ENCODE measurements around the gene ARHGEF1. TPM values are rescaled to one million over a fixed set of nuclear protein-coding genes. Genes with fewer than 3 reads are reported as not detected.

ARHGEF1 gene, protein sequence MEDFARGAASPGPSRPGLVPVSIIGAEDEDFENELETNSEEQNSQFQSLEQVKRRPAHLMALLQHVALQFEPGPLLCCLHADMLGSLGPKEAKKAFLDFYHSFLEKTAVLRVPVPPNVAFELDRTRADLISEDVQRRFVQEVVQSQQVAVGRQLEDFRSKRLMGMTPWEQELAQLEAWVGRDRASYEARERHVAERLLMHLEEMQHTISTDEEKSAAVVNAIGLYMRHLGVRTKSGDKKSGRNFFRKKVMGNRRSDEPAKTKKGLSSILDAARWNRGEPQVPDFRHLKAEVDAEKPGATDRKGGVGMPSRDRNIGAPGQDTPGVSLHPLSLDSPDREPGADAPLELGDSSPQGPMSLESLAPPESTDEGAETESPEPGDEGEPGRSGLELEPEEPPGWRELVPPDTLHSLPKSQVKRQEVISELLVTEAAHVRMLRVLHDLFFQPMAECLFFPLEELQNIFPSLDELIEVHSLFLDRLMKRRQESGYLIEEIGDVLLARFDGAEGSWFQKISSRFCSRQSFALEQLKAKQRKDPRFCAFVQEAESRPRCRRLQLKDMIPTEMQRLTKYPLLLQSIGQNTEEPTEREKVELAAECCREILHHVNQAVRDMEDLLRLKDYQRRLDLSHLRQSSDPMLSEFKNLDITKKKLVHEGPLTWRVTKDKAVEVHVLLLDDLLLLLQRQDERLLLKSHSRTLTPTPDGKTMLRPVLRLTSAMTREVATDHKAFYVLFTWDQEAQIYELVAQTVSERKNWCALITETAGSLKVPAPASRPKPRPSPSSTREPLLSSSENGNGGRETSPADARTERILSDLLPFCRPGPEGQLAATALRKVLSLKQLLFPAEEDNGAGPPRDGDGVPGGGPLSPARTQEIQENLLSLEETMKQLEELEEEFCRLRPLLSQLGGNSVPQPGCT
- 37.9 TPM for total RNA-seq
- long read RNA-seq, transcript ARHGEF1-203 (29 exons, 3,243 nt) = major isoform, 7 of 46 reads
- long read RNA-seq, partial matches to known transcripts = 24 of 46 reads
- long read RNA-seq, other reads (novel, unspliced or antisense) = 13 of 46 reads

DNA sequence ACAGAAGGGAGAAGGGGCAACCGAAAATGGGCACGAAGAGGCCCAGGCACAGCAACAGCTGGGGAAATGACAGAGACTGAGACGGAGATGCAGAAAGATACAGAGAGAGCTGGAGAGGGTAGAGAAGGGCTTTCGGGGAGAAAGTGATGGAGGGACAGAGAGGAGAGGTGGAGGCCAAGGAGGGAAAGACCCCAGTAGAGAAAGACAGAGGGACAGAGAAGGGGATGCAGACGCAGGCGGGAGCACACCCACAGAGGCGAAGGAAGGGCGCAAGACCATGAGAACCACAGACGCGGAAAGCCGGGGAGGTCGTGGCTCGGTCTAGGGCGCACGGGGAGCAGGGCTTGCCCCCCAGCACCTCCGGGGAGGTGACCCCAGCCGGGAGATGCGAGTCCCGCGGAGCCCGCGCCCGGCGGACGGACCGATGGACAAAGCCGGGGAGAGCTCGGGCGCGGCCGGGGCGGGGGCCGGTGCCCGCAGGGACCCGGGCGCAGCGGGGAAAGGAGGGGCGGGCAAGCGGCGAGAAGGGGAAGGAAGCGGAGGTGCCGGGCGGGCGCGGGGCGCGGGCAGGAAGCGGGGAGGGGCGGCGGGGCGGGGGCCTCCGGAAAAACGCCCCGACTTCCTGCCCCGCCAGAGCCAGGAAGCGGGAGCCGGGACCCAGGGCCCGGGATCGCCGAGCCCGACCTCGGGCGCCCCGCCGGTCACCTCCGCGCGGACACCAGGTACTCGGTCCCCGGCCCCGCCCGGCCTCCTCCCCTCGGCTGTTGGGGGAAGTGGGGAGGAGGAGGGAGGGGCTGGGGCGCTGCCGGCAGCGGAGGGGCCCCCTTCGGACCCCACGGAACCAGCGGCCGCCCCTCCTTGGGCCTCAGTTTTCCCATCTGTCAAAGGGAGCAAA, at the start of gene ARHGEF1:
Gene ARHGEF1 (plus strand): TSS at position 617 of the 895 bp plus-strand sequence. CDS start 4,899 bp downstream, outside the sequence.
- intact Hi-C loops (cut with DNase I) = loop anchor here (5.0 kb wide), 1 partner anchor 74 kb away; the partner anchor contains the start of gene RABAC1
- peak; percentile 91 for DNase-seq (ENCODE audit: low spot score)

DNA sequence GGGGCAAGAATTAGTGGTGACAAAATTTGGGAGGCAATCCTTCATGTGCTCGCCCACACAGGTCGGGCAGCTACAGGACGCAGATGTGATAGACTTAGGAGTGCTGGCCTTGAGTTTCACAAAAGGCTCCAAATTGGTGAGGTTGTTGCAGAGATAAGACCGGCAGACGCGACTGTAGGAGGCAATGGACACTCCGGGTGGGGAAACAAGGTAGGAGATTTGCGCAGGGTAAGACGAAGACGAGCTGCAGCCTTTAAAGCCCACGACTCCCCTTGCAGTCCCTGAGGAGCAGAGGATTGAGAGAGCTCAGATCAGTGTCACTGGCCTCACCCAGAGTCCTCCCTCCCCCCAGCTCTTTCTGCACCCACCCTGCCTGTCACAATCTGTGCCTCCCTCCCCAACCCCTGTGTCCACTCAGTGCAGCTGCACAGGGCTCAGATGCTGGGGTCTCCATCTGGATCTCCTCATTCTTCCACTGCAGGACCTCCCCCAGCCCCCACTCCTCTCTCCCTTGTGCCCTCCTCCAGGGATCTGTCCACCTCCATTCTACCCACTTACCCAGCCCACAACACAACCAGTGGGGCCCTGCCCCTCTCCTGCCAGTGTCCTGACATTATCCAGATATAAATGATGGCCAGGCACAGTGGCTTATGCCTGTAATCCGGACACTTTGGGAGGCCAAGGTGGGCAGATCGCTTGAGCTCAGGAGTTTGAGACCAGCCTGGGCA, 44.8 kb upstream of the ARHGEF1 start:
- intact Hi-C loops (cut with DNase I) = no loop called here
- no peak for DNase-seq (ENCODE audit: low spot score)

DNA sequence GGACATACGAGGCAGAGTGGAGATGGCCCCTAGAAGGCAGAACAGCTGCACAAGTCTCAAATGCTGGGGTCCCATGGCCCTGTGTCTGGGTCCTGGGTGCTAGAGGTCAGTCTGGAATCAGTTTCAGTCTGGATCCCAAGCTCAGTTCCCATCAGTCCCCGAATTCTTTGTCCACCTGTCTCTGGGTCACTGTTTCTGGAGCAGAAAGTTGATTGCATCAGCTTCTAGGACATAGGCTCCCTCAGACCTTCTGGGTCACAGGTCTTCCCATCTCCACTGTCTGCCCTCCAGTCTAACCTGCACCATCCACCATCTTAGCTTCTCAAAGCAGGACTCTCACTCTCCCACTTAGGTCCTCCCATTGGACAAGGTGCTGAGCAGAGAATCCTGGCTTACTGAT, 43.8 kb upstream of the ARHGEF1 start:
- DNase-seq (ENCODE audit: low spot score) = no peak
- intact Hi-C loops (cut with DNase I) = no loop called here

DNA sequence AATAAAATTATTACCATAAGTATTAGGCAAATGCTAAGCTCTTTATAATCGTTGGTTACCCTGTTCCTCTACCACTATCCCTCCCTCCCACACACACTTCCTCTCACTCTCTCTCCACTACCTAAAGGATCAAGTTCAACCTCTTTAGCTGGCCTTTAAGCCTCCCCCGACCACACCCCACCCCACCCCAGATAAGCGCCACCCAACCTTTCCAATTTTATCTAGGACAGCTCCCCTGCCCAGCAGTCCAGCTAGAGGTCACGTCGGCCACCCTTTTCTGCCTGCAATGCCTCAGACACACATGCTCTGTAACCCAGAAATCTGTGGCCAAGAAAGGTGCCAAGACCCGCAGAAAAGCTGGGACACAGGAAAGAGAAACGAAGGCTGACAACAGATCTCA, 39.6 kb upstream of the ARHGEF1 start:
- intact Hi-C loops (cut with DNase I) = no loop called here
- no peak for DNase-seq (ENCODE audit: low spot score)

DNA sequence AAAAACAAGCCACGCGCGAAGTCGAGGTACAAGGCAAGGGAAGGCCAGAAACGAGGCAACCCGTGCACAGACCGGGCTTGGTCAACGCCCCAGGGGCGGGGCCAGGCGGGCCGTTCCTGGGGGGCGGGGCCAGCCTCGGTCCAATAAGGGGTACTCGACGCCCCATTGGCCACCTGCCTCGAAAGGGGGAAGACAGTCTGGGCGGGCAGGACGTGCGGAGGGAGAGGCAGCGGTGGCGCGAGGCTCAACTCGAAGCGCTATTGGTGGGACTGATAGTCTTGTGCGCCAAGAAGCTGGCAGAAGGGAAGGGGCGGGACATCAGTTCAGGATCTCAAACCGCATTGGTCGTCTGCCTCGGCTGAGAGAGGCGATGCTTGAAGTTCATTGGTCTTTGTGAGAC, 38.4 kb upstream of the ARHGEF1 start, which contains the start of gene LYPD4:
Gene LYPD4 (minus strand): TSS at position 83 of the 400 bp plus-strand sequence. CDS start 5,398 bp downstream, outside the sequence.
- DNase-seq (ENCODE audit: low spot score) = no peak
- intact Hi-C loops (cut with DNase I) = no loop called here

DNA sequence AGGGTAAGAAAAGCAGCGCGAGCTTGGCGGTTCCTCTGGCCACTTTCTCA, 38.2 kb upstream of the ARHGEF1 start, which contains the start of gene DMRTC2:
Gene DMRTC2 (plus strand): TSS at position 42 of the 50 bp plus-strand sequence. CDS start 2,387 bp downstream, outside the sequence.
- DNase-seq (ENCODE audit: low spot score) = no peak
- intact Hi-C loops (cut with DNase I) = no loop called here

DNA sequence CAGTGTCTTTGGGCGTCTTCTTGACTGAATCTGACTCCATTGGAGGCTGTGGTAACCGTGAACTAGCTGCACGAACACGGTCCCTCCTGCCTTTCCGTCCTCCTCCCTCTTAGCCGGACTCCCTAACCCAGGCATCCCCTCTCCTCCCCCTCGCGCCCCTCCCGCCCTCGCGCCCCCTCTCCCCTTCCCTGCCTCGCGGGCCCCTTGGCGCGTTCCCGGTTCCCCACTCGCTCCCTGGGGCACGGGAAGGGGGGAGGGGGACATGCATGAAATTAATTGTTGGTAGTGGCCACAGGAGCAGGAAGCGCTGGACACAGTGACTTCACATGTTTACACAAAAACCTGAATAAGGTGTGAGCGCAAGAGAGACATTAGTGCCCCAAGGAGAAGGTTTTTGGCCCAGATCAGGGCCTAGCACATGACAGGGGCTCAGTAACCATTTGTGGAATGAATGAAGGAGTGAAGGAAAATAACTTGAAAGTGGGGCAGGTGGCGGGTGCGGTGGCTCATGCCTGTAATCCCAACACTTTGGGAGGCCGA, 37.9 kb upstream of the ARHGEF1 start:
- no peak for DNase-seq (ENCODE audit: low spot score)
- intact Hi-C loops (cut with DNase I) = no loop called here

DNA sequence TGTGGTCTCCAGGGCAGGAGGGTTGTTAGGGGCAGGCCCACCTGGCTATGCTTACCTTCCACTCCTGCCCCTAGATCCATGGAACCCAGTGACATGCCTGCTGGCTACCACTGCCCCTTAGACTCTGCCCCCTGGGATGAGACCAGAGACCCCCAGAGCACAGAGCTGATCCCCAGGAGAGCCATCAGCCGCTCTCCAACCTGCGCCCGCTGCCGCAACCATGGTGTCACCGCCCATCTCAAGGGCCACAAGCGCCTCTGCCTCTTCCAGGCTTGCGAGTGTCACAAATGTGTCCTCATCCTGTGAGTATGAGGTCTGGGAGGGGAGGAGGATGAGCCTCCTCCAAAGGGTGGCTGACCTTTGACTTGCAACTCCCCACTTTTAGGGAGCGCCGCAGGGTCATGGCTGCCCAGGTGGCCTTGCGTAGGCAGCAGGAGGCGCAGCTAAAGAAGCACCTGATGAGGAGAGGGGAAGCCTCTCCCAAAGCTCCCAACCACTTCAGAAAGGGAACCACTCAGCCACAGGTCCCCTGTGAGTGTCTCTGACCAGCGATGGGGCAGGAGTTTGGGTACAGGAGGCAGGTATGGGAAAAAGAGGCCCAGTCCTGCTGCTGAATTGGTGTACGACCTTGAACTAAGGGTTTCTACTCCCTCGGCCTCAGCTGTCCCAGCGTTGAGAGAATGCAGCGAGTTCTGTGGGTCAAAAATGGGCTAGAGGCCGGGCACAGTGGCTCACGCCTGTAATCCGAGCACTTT, 35.5 kb upstream of the ARHGEF1 start:
- intact Hi-C loops (cut with DNase I) = no loop called here
- DNase-seq (ENCODE audit: low spot score) = peak; percentile 27

DNA sequence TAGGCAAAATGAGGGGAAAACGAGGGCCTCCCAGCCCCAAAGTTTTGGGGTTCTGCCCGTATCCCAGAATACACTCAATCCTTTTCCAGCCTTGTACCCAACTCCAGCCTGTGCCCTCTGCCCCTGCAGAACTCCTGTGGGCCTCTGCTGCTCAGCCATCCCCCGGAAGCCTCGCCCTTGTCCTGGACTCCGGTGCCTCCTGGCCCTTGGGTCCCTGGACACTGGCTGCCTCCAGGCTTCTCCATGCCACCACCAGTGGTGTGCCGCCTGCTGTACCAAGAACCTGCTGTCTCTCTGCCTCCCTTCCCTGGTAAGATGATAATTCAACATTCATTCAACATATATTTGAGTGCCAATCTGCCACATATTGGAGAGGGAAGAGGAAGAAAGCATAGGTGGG, 34.3 kb upstream of the ARHGEF1 start:
- intact Hi-C loops (cut with DNase I) = no loop called here

DNA sequence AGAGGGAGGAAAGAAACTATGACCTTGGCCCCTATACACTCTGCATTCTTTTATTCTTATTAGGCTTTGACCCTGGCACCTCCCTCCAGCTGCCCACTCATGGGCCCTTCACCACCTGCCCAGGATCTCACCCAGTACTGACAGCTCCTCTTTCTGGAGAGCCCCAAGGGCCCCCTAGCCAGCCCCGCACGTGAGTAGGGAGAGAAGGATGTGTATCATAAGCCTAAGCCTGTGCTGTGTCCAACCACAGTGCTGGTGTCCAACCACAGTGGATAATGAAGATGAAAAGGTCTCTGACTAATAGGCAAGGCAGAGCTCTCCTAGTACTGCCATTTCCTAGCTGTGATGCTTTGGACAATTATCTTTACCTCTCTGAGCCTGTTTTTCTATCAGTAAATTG, 33.9 kb upstream of the ARHGEF1 start:
- intact Hi-C loops (cut with DNase I) = no loop called here
- peak; percentile 41 for DNase-seq (ENCODE audit: low spot score)

More for the DNA sequence above, 34.3 kb upstream of the ARHGEF1 start:
- DNase-seq (ENCODE audit: low spot score) = peak; percentile 47

DNA sequence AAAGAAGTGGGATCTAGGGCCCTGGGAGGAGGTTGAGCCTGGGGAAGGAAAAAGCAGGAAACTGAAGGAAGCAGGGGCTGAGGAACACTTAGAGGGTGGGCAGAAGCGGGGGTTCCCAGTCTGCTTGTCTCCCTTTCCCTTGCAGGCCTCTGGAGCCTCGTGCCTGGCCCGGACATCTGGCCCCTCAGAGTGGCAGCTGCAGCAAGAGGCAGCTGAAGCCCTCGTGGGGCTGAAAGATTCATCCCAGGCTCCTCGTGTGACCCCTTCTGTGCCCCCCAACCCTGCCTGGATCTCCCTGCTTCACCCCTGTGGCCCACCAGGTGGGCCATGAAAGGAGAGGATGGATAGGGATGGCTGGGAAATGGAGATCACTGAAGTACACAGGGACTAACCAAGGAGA, 32.6 kb upstream of the ARHGEF1 start:
- intact Hi-C loops (cut with DNase I) = no loop called here
- peak; percentile 49 for DNase-seq (ENCODE audit: low spot score)

DNA sequence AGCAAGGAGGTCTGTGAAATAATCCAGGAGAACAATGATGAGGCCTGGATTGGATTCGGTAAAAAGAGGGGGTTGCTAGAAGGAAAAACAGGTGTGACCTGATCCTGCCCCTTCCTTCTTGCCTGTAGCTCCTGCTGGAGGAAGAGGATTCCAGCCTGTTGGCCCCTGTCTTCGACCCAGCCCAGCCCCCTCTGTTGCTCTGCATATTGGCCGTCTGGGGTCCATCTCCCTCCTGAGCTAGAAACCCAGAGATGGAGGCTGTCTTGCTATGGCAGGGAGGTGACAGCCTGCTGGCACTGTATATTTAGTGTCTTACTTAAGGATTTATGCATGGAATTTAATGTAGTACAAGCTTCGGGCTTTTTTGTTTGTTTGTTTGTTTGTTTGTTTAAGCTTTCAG, 31.5 kb upstream of the ARHGEF1 start:
- intact Hi-C loops (cut with DNase I) = no loop called here
- peak; percentile 61 for DNase-seq (ENCODE audit: low spot score)

DNA sequence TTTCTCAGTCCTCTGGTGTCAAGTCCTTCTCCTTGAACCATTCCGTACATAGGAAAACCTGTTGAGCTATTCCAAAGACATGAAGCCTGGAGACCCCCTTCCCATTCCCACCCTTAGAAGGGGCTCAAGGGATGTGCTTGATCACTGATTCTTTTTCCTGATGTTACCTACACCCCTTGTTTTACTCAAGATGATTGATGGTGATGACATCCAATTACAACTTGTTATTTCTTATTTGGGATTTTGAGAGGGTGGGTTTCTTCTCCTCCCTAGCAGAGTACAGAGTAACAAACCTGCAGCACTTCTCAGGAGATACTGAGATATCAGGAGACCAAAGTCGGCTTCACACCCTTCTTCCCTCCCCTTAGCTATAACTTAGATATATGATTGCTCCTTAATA, 29.6 kb upstream of the ARHGEF1 start:
- DNase-seq (ENCODE audit: low spot score) = no peak
- intact Hi-C loops (cut with DNase I) = no loop called here

DNA sequence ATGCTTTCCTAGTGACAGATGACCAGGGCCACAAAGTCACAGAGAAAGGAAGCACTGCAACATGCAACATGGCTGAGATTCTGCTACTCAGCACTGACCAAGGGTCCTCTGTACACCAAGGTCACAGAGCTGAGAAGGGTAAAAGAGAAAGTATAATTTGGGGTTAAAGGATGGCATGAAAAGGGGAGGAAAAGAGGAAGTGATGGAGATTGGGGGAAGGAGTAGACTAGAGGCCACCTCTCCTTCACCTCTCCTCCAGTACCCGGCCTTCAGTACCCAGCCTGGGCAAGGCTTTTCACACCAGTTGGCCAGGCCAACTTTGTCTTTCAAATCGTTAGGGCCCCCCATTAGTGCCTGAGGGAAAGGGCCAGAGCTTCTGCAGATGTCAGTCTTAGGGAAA, 29.2 kb upstream of the ARHGEF1 start:
- intact Hi-C loops (cut with DNase I) = no loop called here
- DNase-seq (ENCODE audit: low spot score) = no peak

DNA sequence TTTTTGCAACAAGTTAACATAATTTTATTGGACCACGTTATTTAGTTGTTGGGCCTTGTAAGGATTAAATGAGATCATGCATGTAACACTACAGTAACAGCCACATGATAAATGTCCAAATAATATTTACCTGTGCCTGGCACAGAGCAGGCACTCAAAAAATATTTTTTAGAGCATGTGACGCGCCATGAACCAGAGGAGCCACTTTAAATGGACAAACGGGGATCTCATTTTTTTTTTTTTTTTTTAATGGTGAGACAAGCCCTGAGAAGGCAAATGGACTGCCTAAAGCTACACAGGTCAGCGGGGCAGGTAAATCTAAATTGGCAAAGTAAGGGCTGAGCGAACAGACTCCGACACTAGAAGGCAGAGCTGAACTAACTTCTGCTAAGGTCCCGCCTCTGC, 23.8 kb upstream of the ARHGEF1 start:
- intact Hi-C loops (cut with DNase I) = loop anchor here (5.0 kb wide), 1 partner anchor 98 kb away; the partner anchor contains the start of gene RABAC1
- DNase-seq (ENCODE audit: low spot score) = no peak

DNA sequence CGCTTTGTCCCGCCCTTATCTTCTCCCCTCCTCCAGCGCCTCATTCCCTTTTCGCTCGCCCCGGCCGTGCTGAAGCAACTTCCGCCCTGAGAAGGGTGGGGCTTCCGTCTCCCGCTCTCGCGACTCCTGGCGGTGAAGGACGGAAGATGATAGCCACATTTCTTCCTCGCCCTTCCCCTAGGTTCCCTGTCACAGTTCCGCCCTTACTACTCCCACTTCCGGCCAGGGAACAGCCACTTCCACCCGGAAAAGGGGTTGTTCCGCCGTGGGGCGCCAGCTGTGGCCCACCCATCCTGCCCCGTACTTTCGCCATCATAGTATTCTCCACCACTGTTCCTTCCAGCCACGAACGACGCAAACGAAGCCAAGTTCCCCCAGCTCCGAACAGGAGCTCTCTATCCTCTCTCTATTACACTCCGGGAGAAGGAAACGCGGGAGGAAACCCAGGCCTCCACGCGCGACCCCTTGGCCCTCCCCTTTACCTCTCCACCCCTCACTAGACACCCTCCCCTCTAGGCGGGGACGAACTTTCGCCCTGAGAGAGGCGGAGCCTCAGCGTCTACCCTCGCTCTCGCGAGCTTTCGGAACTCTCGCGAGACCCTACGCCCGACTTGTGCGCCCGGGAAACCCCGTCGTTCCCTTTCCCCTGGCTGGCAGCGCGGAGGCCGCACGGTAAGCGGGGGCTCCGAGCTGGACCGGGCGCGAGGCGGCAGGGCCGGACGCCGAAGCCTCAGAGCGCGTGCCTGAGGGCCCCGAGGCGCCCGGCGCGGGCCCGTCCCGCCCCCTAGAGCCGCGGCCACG, 23.2 kb upstream of the ARHGEF1 start, which contains the start of gene RPS19:
Gene RPS19 (plus strand): TSS at position 638 of the 801 bp plus-strand sequence. CDS start 520 bp downstream, outside the sequence.
- intact Hi-C loops (cut with DNase I) = loop anchor here (2.0 to 5.0 kb wide), 2 partner anchors 25 to 97 kb away; partner anchors contain the start of gene RABAC1
- DNase-seq (ENCODE audit: low spot score) = peak; percentile 99
